ENCODE data around the gene TBRG4. TPM values are rescaled to one million over a fixed set of nuclear protein-coding genes. Genes with fewer than 3 reads are reported as not detected.

Gene TBRG4
- polyA plus RNA-seq, 1 experiment: 38.8 TPM

DNA sequence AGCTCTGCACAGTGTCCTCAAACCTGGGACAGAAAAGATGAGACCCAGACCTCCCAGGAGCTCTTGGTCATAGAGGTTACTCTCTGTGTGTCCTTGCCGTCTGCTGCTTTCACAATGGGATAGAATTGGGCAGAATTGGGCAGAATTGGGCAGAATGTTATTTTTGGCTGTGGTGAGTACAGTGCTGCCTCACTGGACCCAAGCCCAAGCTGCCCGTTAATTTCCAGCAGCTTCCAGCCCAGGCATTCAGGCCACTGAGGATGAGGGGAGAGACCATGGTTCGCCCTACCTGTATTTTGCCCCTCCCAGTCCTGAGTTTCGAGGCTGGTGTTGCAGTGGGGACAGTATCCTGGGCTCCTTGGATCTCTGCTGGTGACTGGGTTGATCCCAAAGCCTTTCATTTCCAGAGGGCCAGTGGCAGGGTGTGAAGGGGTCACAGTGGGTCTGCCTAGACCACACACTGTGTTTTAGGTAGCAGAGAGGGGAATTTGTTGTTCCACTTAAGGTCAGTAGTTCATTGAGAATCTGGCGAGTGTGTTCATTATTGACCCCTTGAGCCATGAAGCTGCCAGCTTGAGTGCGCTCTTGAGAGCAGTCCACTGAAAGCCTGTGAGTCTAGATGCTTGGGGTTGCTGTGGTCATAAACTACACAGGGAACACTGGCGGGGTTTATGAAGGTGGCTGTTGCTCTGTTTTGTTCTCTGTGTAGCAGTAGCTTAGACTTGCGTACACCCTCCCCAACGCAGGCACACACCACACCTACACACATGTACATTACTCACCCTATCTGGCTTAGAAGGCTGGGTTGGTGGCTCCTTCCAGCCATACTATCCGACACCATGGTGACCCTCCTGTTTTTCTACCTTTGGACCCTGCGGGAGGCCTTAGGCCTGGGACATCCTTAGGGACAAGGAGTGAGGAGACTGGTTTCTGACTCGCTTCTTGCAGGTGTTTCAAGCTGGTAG is 46.2 kb downstream of the TBRG4 start:
- Histone ChIP-seq H3K9me3 (ENCODE audit: control insufficient read depth, insufficient read depth, low read length) (no peaks in the 10 kb centered on the region), H3K27me3 (ENCODE audit: control insufficient read depth, insufficient read depth, low read length) (no peaks in the 10 kb centered on the region), H3K4me3 (ENCODE audit: low read depth, low read length) (no peak overlapping the region), H3K27ac (ENCODE audit: low read depth, low read length) (no peak overlapping the region)
- ChIA-PET CTCF (no interaction called here), POLR2A (no interaction called here)
- DNase-seq (ENCODE audit: low read depth, low spot score): no peak
- TF ChIP-seq, protein P1, sequence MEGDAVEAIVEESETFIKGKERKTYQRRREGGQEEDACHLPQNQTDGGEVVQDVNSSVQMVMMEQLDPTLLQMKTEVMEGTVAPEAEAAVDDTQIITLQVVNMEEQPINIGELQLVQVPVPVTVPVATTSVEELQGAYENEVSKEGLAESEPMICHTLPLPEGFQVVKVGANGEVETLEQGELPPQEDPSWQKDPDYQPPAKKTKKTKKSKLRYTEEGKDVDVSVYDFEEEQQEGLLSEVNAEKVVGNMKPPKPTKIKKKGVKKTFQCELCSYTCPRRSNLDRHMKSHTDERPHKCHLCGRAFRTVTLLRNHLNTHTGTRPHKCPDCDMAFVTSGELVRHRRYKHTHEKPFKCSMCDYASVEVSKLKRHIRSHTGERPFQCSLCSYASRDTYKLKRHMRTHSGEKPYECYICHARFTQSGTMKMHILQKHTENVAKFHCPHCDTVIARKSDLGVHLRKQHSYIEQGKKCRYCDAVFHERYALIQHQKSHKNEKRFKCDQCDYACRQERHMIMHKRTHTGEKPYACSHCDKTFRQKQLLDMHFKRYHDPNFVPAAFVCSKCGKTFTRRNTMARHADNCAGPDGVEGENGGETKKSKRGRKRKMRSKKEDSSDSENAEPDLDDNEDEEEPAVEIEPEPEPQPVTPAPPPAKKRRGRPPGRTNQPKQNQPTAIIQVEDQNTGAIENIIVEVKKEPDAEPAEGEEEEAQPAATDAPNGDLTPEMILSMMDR (IDR thresholded peaks at IDR 0.05; ENCODE audit: low read depth, low read length): no peak

DNA sequence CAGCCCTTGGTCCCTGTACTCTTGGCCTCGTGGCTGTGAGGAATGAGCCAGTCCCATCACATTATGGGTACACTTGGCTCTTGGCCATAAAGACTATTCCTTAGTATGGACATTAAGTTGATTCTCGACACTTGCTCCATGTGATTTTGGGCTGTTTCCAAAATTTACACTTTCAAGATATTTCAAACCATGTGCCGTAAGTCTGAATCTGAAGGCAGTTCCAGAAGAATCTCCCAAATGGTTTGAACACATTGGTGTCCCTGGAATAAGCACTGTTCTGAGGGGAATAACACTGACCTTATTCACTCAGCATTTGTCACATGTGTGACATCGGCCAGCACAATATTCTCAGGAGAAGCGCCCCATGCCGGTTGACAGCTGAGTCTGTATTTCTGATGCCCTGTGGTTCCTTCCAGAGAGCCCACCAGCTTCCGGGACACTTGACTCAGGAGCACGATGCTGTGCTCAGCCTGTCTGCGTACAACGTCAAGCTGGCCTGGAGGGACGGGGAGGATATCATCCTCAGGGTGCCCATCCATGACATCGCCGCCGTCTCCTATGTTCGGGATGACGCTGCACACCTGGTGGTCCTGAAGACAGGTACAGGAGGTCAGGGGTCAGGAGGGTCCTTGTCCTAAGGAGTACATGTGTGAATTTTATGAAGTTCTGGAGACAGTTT is 47.3 kb downstream of the TBRG4 start:
- Histone ChIP-seq H3K27ac (ENCODE audit: low read depth, low read length) (no peak overlapping the region), H3K27me3 (ENCODE audit: control insufficient read depth, insufficient read depth, low read length) (no peaks in the 10 kb centered on the region), H3K9me3 (ENCODE audit: control insufficient read depth, insufficient read depth, low read length) (no peaks in the 10 kb centered on the region), H3K4me3 (ENCODE audit: low read depth, low read length) (no peak overlapping the region)
- TF ChIP-seq, protein P1 (IDR thresholded peaks at IDR 0.05; ENCODE audit: low read depth, low read length): no peak
- DNase-seq (ENCODE audit: low read depth, low spot score): no peak
- ChIA-PET CTCF (no interaction called here), POLR2A (no interaction called here)

GRCh38 chr7:45061806-45062425 is 49.6 kb downstream of the TBRG4 start:
- POLR2A ChIA-PET: no interaction called here

DNA sequence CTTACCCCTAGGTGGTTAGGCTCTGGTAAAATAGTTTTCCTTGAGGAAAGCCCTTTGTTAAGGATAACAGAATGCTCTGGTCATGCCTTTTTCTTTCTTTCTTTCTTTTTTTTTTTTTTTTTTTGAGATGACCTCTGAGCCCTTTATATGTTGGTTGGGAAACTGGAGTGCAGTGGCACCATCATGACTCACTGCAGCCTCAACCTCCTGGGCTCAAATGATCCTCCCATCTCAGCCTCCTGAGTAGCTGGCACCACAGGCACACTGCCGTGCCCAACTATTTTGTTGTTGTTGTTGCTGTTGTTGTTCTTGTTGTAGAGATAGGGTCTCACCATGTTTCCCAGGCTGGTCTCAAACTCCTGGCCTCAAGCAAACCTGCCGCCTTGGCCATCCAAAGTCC is 50.1 kb downstream of the TBRG4 start:
- Histone ChIP-seq H3K27ac (ENCODE audit: low read depth, low read length) (no peak overlapping the region), H3K27me3 (ENCODE audit: control insufficient read depth, insufficient read depth, low read length) (no peaks in the 10 kb centered on the region), H3K4me3 (ENCODE audit: low read depth, low read length) (no peak overlapping the region), H3K9me3 (ENCODE audit: control insufficient read depth, insufficient read depth, low read length) (no peaks in the 10 kb centered on the region)
- no peak for DNase-seq (ENCODE audit: low read depth, low spot score)
- POLR2A ChIA-PET: no interaction called here
- CTCF ChIA-PET: interaction anchor here (0.7 kb wide), 1 partner anchor 97 kb away, joined by 3 read pairs; no protein-coding TSS in a partner anchor
- TF ChIP-seq, protein P1 (IDR thresholded peaks at IDR 0.05; ENCODE audit: low read depth, low read length): no peak

More at GRCh38 chr7:45061806-45062425, 49.6 kb downstream of the TBRG4 start:
- CTCF ChIA-PET: interaction anchor here (0.7 kb wide), 1 partner anchor 98 kb away, joined by 3 read pairs; no protein-coding TSS in a partner anchor
- H3K27ac ChIP-seq (ENCODE audit: low read depth, low read length): no peak overlapping the region
- H3K27me3 ChIP-seq (ENCODE audit: control insufficient read depth, insufficient read depth, low read length): no peaks in the 10 kb centered on the region
- TF ChIP-seq, protein P1 (IDR thresholded peaks at IDR 0.05; ENCODE audit: low read depth, low read length): no peak
- H3K9me3 ChIP-seq (ENCODE audit: control insufficient read depth, insufficient read depth, low read length): no peaks in the 10 kb centered on the region
- no peak for DNase-seq (ENCODE audit: low read depth, low spot score)
- no peak overlapping the region for H3K4me3 ChIP-seq (ENCODE audit: low read depth, low read length)
